ENCODE data around the gene ABHD6. TPM values are rescaled to one million over a fixed set of nuclear protein-coding genes. Genes with fewer than 3 reads are reported as not detected.

The ABHD6 gene
- total and polyA plus RNA-seq, 2 donors (not counting 3 experiments of a cell fraction or from before 2014, with no cell fraction given), result 5.8 to 7.5 TPM

DNA sequence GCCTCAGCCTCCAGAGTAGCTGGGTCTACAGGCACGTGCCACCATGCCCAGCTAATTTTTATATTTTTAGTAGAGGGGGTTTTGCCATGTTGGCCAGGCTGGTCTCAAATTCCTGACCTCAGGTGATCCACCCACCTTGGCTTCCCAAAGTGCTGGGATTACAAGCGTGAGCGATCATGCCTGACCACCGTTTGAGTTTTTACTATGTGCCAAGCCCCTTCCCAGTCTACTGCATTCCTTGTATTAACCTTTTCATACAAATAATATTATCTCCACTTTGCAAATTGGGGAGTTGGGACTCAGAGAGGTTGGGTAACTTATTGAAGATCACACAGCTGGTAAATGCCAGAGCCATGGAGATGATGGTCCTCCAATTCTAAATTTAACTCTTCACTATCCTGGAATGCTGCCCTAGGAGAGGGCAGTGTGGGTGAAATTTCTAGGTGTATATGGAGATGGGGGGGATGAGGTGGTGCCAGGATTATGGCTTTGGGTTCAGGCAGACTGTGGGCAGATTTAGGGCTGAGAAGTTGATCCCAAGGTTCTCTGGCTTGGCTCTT is 94.1 kb downstream of the ABHD6 start:
- FAIRE-seq (no peak), DNase-seq (ENCODE audit: low read depth, low spot score) (no peak)
- Histone ChIP-seq H3K9me1 (replicated peaks; ENCODE audit: control insufficient read depth, extremely low read depth, insufficient read depth, low read length) (no peaks in the 10 kb centered on the region), H3K4me1 (ENCODE audit: control insufficient read depth, extremely low read depth, insufficient read depth, low read length) (peaks cover 12% of the 10 kb centered on the region), H4K20me1 (replicated peaks; ENCODE audit: control insufficient read depth, extremely low read depth, insufficient read depth, low read length) (no peaks in the 10 kb centered on the region), H3K4me3 (replicated peaks in 1 of 3; ENCODE audit: insufficient read depth in 1 of 3, low read depth in 1 of 3, low read length in 3 of 3) (no peak overlapping the region), H3K27me3 (ENCODE audit: control insufficient read depth in 2 of 2, insufficient read depth in 2 of 2, low read length in 2 of 2) (no peaks in the 10 kb centered on the region), H3K79me2 (ENCODE audit: control insufficient read depth, insufficient read depth, low read length) (peaks cover 3% of the 10 kb centered on the region), H3K4me2 (ENCODE audit: insufficient read depth, low read length) (no peak overlapping the region), H3K9me3 (replicated peaks; ENCODE audit: control insufficient read depth, insufficient read depth, low read length) (no peaks in the 10 kb centered on the region), H3K27ac (ENCODE audit: insufficient read depth, low read depth, low read length) (no peak overlapping the region), H3K36me3 (ENCODE audit: control insufficient read depth in 2 of 2, extremely low read depth in 1 of 2, insufficient read depth in 2 of 2, low read length in 2 of 2) (no peaks in the 10 kb centered on the region), H2AFZ (ENCODE audit: low read depth, low read length) (no peak overlapping the region), H3K9ac (replicated peaks; ENCODE audit: extremely low read depth, insufficient read depth, low read length) (no peak overlapping the region)
- TF ChIP-seq MYC (IDR thresholded peaks at IDR 0.05; ENCODE audit: low read depth, low read length) (no peak), JUN (IDR thresholded peaks at IDR 0.05; ENCODE audit: borderline replicate concordance, insufficient read depth, insufficient read length, low read depth) (no peak), POLR2AphosphoS5 (IDR thresholded peaks at IDR 0.05; ENCODE audit: insufficient read depth, low read depth, low read length) (no peak), EZH2 (IDR thresholded peaks at IDR 0.05; ENCODE audit: borderline replicate concordance, low read depth, low read length, severe bottlenecking) (no peak), GATA2 (IDR thresholded peaks at IDR 0.05; ENCODE audit: insufficient read depth, insufficient read length, low read depth, low read length) (no peak), FOS (IDR thresholded peaks at IDR 0.05; ENCODE audit: borderline replicate concordance, insufficient read depth, low read length) (no peak), POLR2A (IDR thresholded peaks at IDR 0.05; ENCODE audit: low read depth, low read length) (no peak)
- TF ChIP-seq, protein P1, sequence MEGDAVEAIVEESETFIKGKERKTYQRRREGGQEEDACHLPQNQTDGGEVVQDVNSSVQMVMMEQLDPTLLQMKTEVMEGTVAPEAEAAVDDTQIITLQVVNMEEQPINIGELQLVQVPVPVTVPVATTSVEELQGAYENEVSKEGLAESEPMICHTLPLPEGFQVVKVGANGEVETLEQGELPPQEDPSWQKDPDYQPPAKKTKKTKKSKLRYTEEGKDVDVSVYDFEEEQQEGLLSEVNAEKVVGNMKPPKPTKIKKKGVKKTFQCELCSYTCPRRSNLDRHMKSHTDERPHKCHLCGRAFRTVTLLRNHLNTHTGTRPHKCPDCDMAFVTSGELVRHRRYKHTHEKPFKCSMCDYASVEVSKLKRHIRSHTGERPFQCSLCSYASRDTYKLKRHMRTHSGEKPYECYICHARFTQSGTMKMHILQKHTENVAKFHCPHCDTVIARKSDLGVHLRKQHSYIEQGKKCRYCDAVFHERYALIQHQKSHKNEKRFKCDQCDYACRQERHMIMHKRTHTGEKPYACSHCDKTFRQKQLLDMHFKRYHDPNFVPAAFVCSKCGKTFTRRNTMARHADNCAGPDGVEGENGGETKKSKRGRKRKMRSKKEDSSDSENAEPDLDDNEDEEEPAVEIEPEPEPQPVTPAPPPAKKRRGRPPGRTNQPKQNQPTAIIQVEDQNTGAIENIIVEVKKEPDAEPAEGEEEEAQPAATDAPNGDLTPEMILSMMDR (IDR thresholded peaks at IDR 0.05; ENCODE audit: extremely low read depth in 1 of 2, insufficient read depth in 1 of 2, low read depth in 1 of 2, low read length in 2 of 2), result no peak
- TF ChIP-seq, protein P2, sequence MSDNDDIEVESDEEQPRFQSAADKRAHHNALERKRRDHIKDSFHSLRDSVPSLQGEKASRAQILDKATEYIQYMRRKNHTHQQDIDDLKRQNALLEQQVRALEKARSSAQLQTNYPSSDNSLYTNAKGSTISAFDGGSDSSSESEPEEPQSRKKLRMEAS (IDR thresholded peaks at IDR 0.05; ENCODE audit: insufficient read depth, insufficient read length), result no peak
- dilution Hi-C loops (cut with MboI; ENCODE audit: extremely low pct_ligation_motif_present, low sequenced_read_pairs) (no loop called here), intact Hi-C loops (cut with micrococcal nuclease) (loop anchor here (1.0 to 10.0 kb wide), 6 partner anchors 7 to 1567 kb away; partner anchors contain the start of genes KCTD6 and PDHB)
- ChIA-PET CTCF (interaction anchor here (2.9 kb wide), 1 partner anchor 160 kb away, joined by 10 read pairs; the partner anchor contains the start of gene KCTD6), POLR2A (no interaction called here)
- no TSS peak for BruUV-seq (replicated peaks)
